ENCODE results near the gene SLC35B2.

SLC35B2 gene

GRCh38 chr6:44266347-44266746, 9.0 kb upstream of the SLC35B2 start:
- no peak for DNase-seq

- no peak for DNase-seq
Measured at GRCh38 chr6:44265722-44266233, 8.4 kb upstream of the SLC35B2 start.

GRCh38 chr6:44265007-44265721, 7.8 kb upstream of the SLC35B2 start, which contains the start of gene NFKBIE:
Gene NFKBIE, minus strand, starts transcription at chr6:44265551. Its CDS starts 205 bp downstream, at chr6:44265346.
- peak; percentile 97 to 98 for DNase-seq

GRCh38 chr6:44264154-44265006, 7.1 kb upstream of the SLC35B2 start:
- peak in 1 of 2 donors; percentile 53 for DNase-seq

- peak in 1 of 2 donors; percentile 49 for DNase-seq
Measured at GRCh38 chr6:44263354-44264100, 6.2 kb upstream of the SLC35B2 start.

GRCh38 chr6:44262467-44263353, 5.4 kb upstream of the SLC35B2 start:
- no peak for DNase-seq

- DNase-seq, result no peak
Measured at GRCh38 chr6:44261581-44261980, 4.3 kb upstream of the SLC35B2 start.

GRCh38 chr6:44260451-44261297, 3.3 kb upstream of the SLC35B2 start:
- no peak for DNase-seq

GRCh38 chr6:44260011-44260410, 2.7 kb upstream of the SLC35B2 start:
- no peak for DNase-seq

GRCh38 chr6:44258921-44259320, 1.6 kb upstream of the SLC35B2 start:
- DNase-seq, result no peak

GRCh38 chr6:44258325-44258863, 1.1 kb upstream of the SLC35B2 start:
- no peak for DNase-seq

GRCh38 chr6:44257753-44258324, 511 bp upstream of the SLC35B2 start:
- DNase-seq, result no peak

GRCh38 chr6:44256775-44257024, 628 bp downstream of the SLC35B2 start:
- DNase-seq, result peak in 1 of 2 donors; percentile 57

GRCh38 chr6:44255871-44256774, 1.2 kb downstream of the SLC35B2 start:
- peak; percentile 40 to 48 for DNase-seq

- peak; percentile 55 to 63 for DNase-seq
Measured at GRCh38 chr6:44255105-44255808, 2.1 kb downstream of the SLC35B2 start.

- peak; percentile 47 to 52 for DNase-seq
Measured at GRCh38 chr6:44254191-44255104, 2.9 kb downstream of the SLC35B2 start.

- peak; percentile 64 to 73 for DNase-seq
Measured at GRCh38 chr6:44253307-44254101, 3.8 kb downstream of the SLC35B2 start.
